ENCODE results near the gene ZNF607. TPM values are rescaled to one million over a fixed set of nuclear protein-coding genes. Genes with fewer than 3 reads are reported as not detected.
A peak's percentile ranks its signal among the peaks of the same experiment; 100 is the strongest.

The ZNF607 gene
- total RNA-seq, 4 donors from 2014 or later = 2.8 to 10.5 (median 4.3) TPM

- Histone ChIP-seq H3K4me3 (no peak overlapping the region), H3K9me3 (peaks cover 8% of the 10 kb centered on the region), H3K4me1 (no peaks in the 10 kb centered on the region), H3K27me3 (no peaks in the 10 kb centered on the region), H3K36me3 (peaks cover 34% of the 10 kb centered on the region), H3K27ac (no peak overlapping the region)
- WGBS = 88% methylated on average over 6 of the region's 6 CpGs
- DNase-seq (ENCODE audit: low spot score in 2 of 2) = no peak
- TF ChIP-seq POLR2A (IDR thresholded peaks at IDR 0.05) = no peak
- no peak for TF ChIP-seq POLR2AphosphoS5 (IDR thresholded peaks at IDR 0.05)
- no peak for TF ChIP-seq EP300 (IDR thresholded peaks at IDR 0.05)
- no peak for TF ChIP-seq CTCF (IDR thresholded peaks at IDR 0.05)
Measured at GRCh38 chr19:37698216-37698615, 21.3 kb downstream of the ZNF607 start.

- DNase-seq (ENCODE audit: low spot score in 2 of 2) = no peak
- 77% methylated on average over 3 of the region's 3 CpGs for WGBS
- peaks cover 9% of the 10 kb centered on the region for H3K4me1 ChIP-seq
- TF ChIP-seq POLR2AphosphoS5 (IDR thresholded peaks at IDR 0.05) = no peak
- TF ChIP-seq POLR2A (IDR thresholded peaks at IDR 0.05) = no peak
- no peak for TF ChIP-seq CTCF (IDR thresholded peaks at IDR 0.05)
- TF ChIP-seq EP300 (IDR thresholded peaks at IDR 0.05) = no peak
- H3K36me3 ChIP-seq = peaks cover 30% of the 10 kb centered on the region
- H3K9me3 ChIP-seq = peaks cover 8% of the 10 kb centered on the region
- no peak overlapping the region for H3K27ac ChIP-seq
- H3K4me3 ChIP-seq = no peak overlapping the region
- H3K27me3 ChIP-seq = no peaks in the 10 kb centered on the region
Measured at GRCh38 chr19:37695144-37695899, 24.2 kb downstream of the ZNF607 start.

- no peak for DNase-seq (ENCODE audit: low spot score in 2 of 2)
- peaks cover 14% of the 10 kb centered on the region for H3K36me3 ChIP-seq
- WGBS = 82% methylated on average over 11 of the region's 11 CpGs
- no peak for TF ChIP-seq CTCF (IDR thresholded peaks at IDR 0.05)
- H3K27me3 ChIP-seq = no peaks in the 10 kb centered on the region
- H3K27ac ChIP-seq = no peak overlapping the region
- H3K4me1 ChIP-seq = peaks cover 9% of the 10 kb centered on the region
- no peaks in the 10 kb centered on the region for H3K9me3 ChIP-seq
- H3K4me3 ChIP-seq = no peak overlapping the region
Measured at GRCh38 chr19:37692956-37693620, 26.5 kb downstream of the ZNF607 start.

GRCh38 chr19:37691881-37692504 is 27.6 kb downstream of the ZNF607 start:
- H3K4me1 ChIP-seq = peaks cover 9% of the 10 kb centered on the region
- H3K27ac ChIP-seq = peak overlapping the region; percentile 26
- peak; percentile 83 to 88 for DNase-seq (ENCODE audit: low spot score in 2 of 2)
- peaks cover 7% of the 10 kb centered on the region for H3K36me3 ChIP-seq
- H3K4me3 ChIP-seq = peak overlapping the region; percentile 51
- TF ChIP-seq EP300 (IDR thresholded peaks at IDR 0.05) (no peak), CTCF (IDR thresholded peaks at IDR 0.05) (no peak), POLR2A (IDR thresholded peaks at IDR 0.05) (no peak), POLR2AphosphoS5 (IDR thresholded peaks at IDR 0.05) (peak in 1 of 3 donors; percentile 56)
- H3K27me3 ChIP-seq = no peaks in the 10 kb centered on the region
- H3K9me3 ChIP-seq = no peaks in the 10 kb centered on the region
- under 1% methylated on average over 41 of the region's 48 CpGs for WGBS

- Histone ChIP-seq H3K27me3 (no peaks in the 10 kb centered on the region), H3K9me3 (peaks cover 9% of the 10 kb centered on the region), H3K36me3 (peaks cover 2% of the 10 kb centered on the region)
Measured at GRCh38 chr19:37683520-37683919, 36.0 kb downstream of the ZNF607 start.

More at GRCh38 chr19:37683520-37683919, 36.0 kb downstream of the ZNF607 start:
- Histone ChIP-seq H3K27ac (no peak overlapping the region), H3K4me3 (no peak overlapping the region), H3K4me1 (no peaks in the 10 kb centered on the region)
- 87% methylated on average over 3 of the region's 3 CpGs for WGBS
- no peak for DNase-seq (ENCODE audit: low spot score in 2 of 2)
- TF ChIP-seq EP300 (IDR thresholded peaks at IDR 0.05) (no peak), POLR2A (IDR thresholded peaks at IDR 0.05) (no peak), POLR2AphosphoS5 (IDR thresholded peaks at IDR 0.05) (no peak), CTCF (IDR thresholded peaks at IDR 0.05) (no peak)

Data from suprapubic skin (tissue), 4 donors.